Hepatocyte (in vitro differentiated cells): ENCODE results near the gene GLI2. TPM values are rescaled to one million over a fixed set of nuclear protein-coding genes. Genes with fewer than 3 reads are reported as not detected.

Source experiments
- DNase-seq: peaks from one replicate; pipeline ENCODE4 v3.0.0-alpha.2; 2016; ENCODE audit warnings: low spot score
- H2AFZ ChIP-seq: fragments of 200-600 bp; sonication (generic); 2 replicates; pipeline ENCODE4 v1.6.0; 2016; ENCODE audit warnings: antibody characterized with exemption, mild to moderate bottlenecking
- H3K27ac ChIP-seq: fragments of 200-600 bp; sonication (generic); 2 replicates; pipeline ENCODE4 v1.5.1; 2016; ENCODE audit warnings: mild to moderate bottlenecking
- H3K27me3 ChIP-seq: fragments of 200-600 bp; sonication (generic); 2 replicates; pipeline ENCODE4 v1.6.1; 2016
- H3K36me3 ChIP-seq: fragments of 200-600 bp; sonication (generic); replicated peaks from 2 replicates; pipeline ENCODE4 v1.5.1; 2016; ENCODE audit warnings: low read depth; ENCODE audit not compliant: insufficient read depth
- H3K4me1 ChIP-seq: fragments of 200-600 bp; sonication (generic); 2 replicates; pipeline ENCODE4 v1.5.1; 2016; ENCODE audit warnings: mild to moderate bottlenecking, moderate library complexity; ENCODE audit not compliant: insufficient read depth
- H3K4me2 ChIP-seq: fragments of 200-600 bp; sonication (generic); 2 replicates; pipeline ENCODE4 v1.6.0; 2016
- H3K4me3 ChIP-seq: fragments of 200-600 bp; sonication (generic); 2 replicates; pipeline ENCODE4 v1.5.1; 2016; ENCODE audit warnings: mild to moderate bottlenecking
- H3K79me2 ChIP-seq: fragments of 200-600 bp; sonication (generic); 2 replicates; pipeline ENCODE4 v1.6.0; 2017; ENCODE audit warnings: mild to moderate bottlenecking
- H3K9me2 ChIP-seq: fragments of 200-600 bp; sonication (generic); replicated peaks from 2 replicates; pipeline ENCODE4 v1.6.0; 2017; ENCODE audit warnings: mild to moderate bottlenecking; ENCODE audit not compliant: insufficient read depth
- H3K9me3 ChIP-seq: fragments of 200-600 bp; sonication (generic); 2 replicates; pipeline ENCODE4 v1.5.1; 2016; ENCODE audit warnings: low read depth, mild to moderate bottlenecking
- H4K20me1 ChIP-seq: fragments of 200-600 bp; sonication (generic); 2 replicates; pipeline ENCODE4 v1.6.0; 2016; ENCODE audit warnings: mild to moderate bottlenecking; ENCODE audit not compliant: insufficient read depth, poor library complexity, severe bottlenecking
- CTCF ChIP-seq: fragments of 200-600 bp; sonication (generic); IDR thresholded peaks from 2 replicates; pipeline ENCODE4 v1.5.1; 2016; ENCODE audit warnings: antibody characterized with exemption, mild to moderate bottlenecking; ENCODE audit not compliant: poor library complexity
- EZH2 ChIP-seq: fragments of 200-600 bp; sonication (generic); IDR thresholded peaks from 2 replicates; pipeline ENCODE4 v1.6.1; 2016; ENCODE audit warnings: antibody characterized with exemption, mild to moderate bottlenecking, borderline replicate concordance
- EZH2phosphoT487 ChIP-seq: fragments of 200-600 bp; sonication (generic); IDR thresholded peaks from one replicate; pipeline ENCODE4 v1.6.1; 2018; ENCODE audit warnings: antibody characterized with exemption, mild to moderate bottlenecking, low read depth, moderate library complexity; ENCODE audit not compliant: unreplicated experiment, severe bottlenecking
- WGBS: methylation state at CpG from one replicate; pipeline ENCODE4 v1.1.6; 2016; ENCODE audit warnings: low lambda C conversion rate; ENCODE audit errors: missing lambda C conversion rate; 5-methylcytosine and 5-hydroxymethylcytosine counted together
- polyA plus RNA-seq: library from polyadenylated mRNA; unstranded; fragments of >200 nt; fragmentation: Nextera tagmentation; extraction: Ambion mirVana; gene quantifications from 2 replicates; pipeline ENCODE4 v1.2.1, GENCODE V29; 2016
- total RNA-seq: library from RNA; depleted of rRNA; stranded (reverse); fragments of >200 nt; gene quantifications from 2 replicates; pipeline ENCODE4 v1.2.3, GENCODE V29; 2014

GLI2 gene
- total and polyA plus RNA-seq, 2 experiments from 2014 or later = 5.3 to 5.8 TPM

DNA sequence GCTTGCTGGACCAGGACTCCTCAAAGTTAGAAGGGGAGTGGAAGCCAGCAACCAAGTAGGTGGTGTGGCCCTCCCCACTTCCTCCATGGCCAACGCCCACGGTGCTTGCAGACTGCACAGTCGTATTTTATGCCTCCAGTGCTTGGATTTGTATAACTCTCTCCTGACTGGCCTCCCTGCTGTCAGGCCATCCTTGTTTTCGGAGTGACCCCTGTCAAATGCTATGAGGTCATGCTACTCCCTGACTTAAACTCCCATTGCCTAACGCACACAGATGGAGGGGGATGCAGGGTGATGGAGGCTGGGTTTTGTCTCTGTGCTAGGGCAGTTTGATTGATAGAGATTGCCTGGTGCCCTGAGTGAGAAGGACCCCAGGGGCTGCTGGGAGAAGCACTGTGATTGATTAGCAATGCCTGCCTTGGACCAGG, 36.1 kb downstream of the GLI2 start:
- DNase-seq = no peak
- H3K9me2 ChIP-seq = no peaks in the 10 kb centered on the region
- no peaks in the 10 kb centered on the region for H3K36me3 ChIP-seq
- no peak overlapping the region for H3K4me3 ChIP-seq
- H4K20me1 ChIP-seq = no peaks in the 10 kb centered on the region
- H3K79me2 ChIP-seq = peaks cover 37% of the 10 kb centered on the region
- 77% methylated on average over 5 of the region's 5 CpGs for WGBS
- peak overlapping the region; percentile 15 for H3K4me2 ChIP-seq
- no peaks in the 10 kb centered on the region for H3K9me3 ChIP-seq
- no peaks in the 10 kb centered on the region for H3K27me3 ChIP-seq
- peaks cover 23% of the 10 kb centered on the region for H3K4me1 ChIP-seq
- TF ChIP-seq EZH2 (no peak), EZH2phosphoT487 (no peak)
- peak overlapping the region; percentile 58 for H3K27ac ChIP-seq
- H2AFZ ChIP-seq = no peak overlapping the region

- H3K27me3 ChIP-seq = no peaks in the 10 kb centered on the region
- peaks cover 36% of the 10 kb centered on the region for H3K79me2 ChIP-seq
- H2AFZ ChIP-seq = no peak overlapping the region
- H3K27ac ChIP-seq = no peak overlapping the region
- WGBS = 86% methylated on average over 5 of the region's 5 CpGs
- peaks cover 19% of the 10 kb centered on the region for H3K4me1 ChIP-seq
- no peaks in the 10 kb centered on the region for H3K36me3 ChIP-seq
- H3K4me3 ChIP-seq = no peak overlapping the region
- H3K4me2 ChIP-seq = no peak overlapping the region
- H3K9me2 ChIP-seq = no peaks in the 10 kb centered on the region
- H3K9me3 ChIP-seq = no peaks in the 10 kb centered on the region
- TF ChIP-seq EZH2 = no peak
- TF ChIP-seq EZH2phosphoT487 = no peak
- TF ChIP-seq CTCF = no peak
- H4K20me1 ChIP-seq = no peaks in the 10 kb centered on the region
- DNase-seq = no peak
These were observed 36.6 kb downstream of the GLI2 start for GRCh38 chr2:120772261-120772660.

GRCh38 chr2:120773186-120773800, 37.6 kb downstream of the GLI2 start:
- TF ChIP-seq EZH2 (no peak), EZH2phosphoT487 (no peak), CTCF (no peak)
- Histone ChIP-seq H3K4me3 (no peak overlapping the region), H3K4me1 (peaks cover 15% of the 10 kb centered on the region), H3K27me3 (no peaks in the 10 kb centered on the region), H3K79me2 (peaks cover 31% of the 10 kb centered on the region), H3K27ac (no peak overlapping the region), H3K4me2 (no peak overlapping the region), H2AFZ (no peak overlapping the region), H3K9me2 (no peaks in the 10 kb centered on the region), H4K20me1 (no peaks in the 10 kb centered on the region), H3K9me3 (no peaks in the 10 kb centered on the region), H3K36me3 (no peaks in the 10 kb centered on the region)
- no peak for DNase-seq
- 96% methylated on average over 17 of the region's 17 CpGs for WGBS

- 83% methylated on average over 5 of the region's 5 CpGs for WGBS
- no peaks in the 10 kb centered on the region for H3K9me3 ChIP-seq
- no peak overlapping the region for H3K27ac ChIP-seq
- TF ChIP-seq EZH2phosphoT487 (no peak), CTCF (no peak), EZH2 (no peak)
- H2AFZ ChIP-seq = no peak overlapping the region
- peaks cover 15% of the 10 kb centered on the region for H3K4me1 ChIP-seq
- no peak for DNase-seq
- H3K4me3 ChIP-seq = no peak overlapping the region
- H3K79me2 ChIP-seq = peaks cover 27% of the 10 kb centered on the region
- H3K4me2 ChIP-seq = no peak overlapping the region
- H3K36me3 ChIP-seq = no peaks in the 10 kb centered on the region
- no peaks in the 10 kb centered on the region for H4K20me1 ChIP-seq
- no peaks in the 10 kb centered on the region for H3K9me2 ChIP-seq
- no peaks in the 10 kb centered on the region for H3K27me3 ChIP-seq
These were observed 39.0 kb downstream of the GLI2 start for GRCh38 chr2:120774557-120775160.
